Panc1 (cell line): ENCODE data around the gene HMGN3.

Experiments used
- CTCF ChIP-seq: fragments of 450-650 bp; IDR thresholded peaks from 2 replicates; pipeline ENCODE4 v1.5.1; 2017; ENCODE audit warnings: mild to moderate bottlenecking
- REST ChIP-seq, 2 experiments: IDR thresholded peaks; 2 replicates each; pipeline ENCODE4 v1.6.1; 2011 to 2012; ENCODE audit warnings: low read depth in 2 of 2, control low read depth in 1 of 2, low read length in 1 of 2, mild to moderate bottlenecking in 1 of 2, moderate library complexity in 1 of 2; ENCODE audit not compliant: insufficient read depth in 1 of 2
- SIN3A ChIP-seq: IDR thresholded peaks from 2 replicates; pipeline ENCODE4 v1.6.1; 2012; ENCODE audit warnings: low read depth, mild to moderate bottlenecking, low read length, moderate library complexity, borderline replicate concordance; ENCODE audit not compliant: insufficient read depth

GRCh38 chr6:79231101-79231500, 3.4 kb downstream of the HMGN3 start:
- TF ChIP-seq REST (IDR thresholded peaks at IDR 0.05; ENCODE audit: insufficient read depth in 1 of 2, low read depth in 2 of 2, low read length in 1 of 2) (no peak), CTCF (no peak), SIN3A (no peak)
